Stimulated activated CD8-positive, alpha-beta memory T cell treated with anti-CD3 and anti-CD28 coated beads, Interleukin-4, amount 100 ng/mL, for 4 hours (primary cell): ENCODE data around the gene DENND5A.

Experiments
- DNase-seq, 2 donors: peaks; one replicate each; pipeline ENCODE4 v3.0.0-alpha.2; 2020; ENCODE audit warnings: low read depth in 2 of 2, low spot score in 1 of 2

Gene DENND5A

DNA sequence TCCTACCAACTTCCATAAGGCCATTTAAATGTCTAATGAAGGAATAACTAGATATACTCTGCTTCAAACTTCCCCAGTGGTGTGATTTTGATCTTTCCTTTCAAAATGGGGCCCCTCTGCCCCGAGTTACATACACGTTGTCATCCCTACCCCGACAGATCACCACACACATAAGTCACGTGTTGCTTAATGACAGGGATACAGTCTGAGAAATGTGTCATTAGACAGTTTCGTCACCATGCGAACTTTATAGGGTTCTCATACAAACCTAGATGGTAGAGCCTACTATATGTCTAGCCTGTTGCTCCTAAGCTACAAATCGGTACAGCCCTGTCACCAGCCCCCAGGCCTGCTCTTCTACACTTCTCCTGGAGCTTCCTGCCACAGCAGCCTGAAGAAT is 124.0 kb downstream of the DENND5A start:
- no peak for DNase-seq

- DNase-seq, result no peak
Observed at GRCh38 chr11:9139628-9140357, 125.4 kb downstream of the DENND5A start.

GRCh38 chr11:9138612-9139579 is 126.3 kb downstream of the DENND5A start:
- DNase-seq, result no peak

- no peak for DNase-seq
Observed at GRCh38 chr11:9138133-9138453, 127.1 kb downstream of the DENND5A start.

DNA sequence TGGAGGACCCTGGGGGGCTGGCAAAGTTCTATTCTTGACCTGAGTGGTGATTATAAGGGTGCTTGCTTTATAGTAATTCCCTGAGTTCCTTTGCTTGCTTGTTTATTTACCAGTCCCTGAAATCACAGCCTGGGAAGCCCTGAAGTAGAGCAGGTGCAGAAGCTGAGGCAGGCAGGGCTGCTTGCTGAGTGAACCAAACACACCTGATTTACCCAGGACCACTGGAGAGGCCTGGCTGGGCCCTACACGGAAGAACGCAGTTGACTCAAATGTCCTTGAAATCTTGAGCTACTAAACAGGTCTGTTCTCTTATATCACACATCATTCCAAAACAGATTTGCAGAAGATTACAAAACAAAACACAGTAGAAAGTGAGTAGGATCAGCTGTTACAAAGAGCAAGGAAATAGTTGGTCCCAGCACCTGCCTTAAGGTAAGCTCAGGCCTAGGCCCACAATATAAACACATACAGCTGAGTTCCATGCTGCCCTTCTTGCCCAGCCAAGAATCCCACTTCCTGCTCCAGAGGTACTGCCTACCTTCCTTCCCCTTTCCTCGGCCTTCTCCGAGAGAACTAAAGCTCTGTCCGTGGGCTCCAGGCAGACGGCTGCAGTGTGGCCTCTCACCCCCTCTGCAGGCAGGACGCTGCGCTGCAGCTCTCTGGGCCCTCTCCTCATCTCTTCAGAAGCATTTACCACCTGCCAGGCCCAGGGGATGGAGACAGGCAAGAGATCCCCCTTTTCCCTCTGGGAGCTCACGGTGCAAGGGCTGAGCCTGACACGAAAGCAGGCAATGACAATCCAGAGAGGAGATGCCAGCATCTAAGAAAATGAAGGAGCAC is 127.6 kb downstream of the DENND5A start:
- peak; percentile 13 to 38 for DNase-seq

- DNase-seq, result no peak
Observed at GRCh38 chr11:9136741-9137140, 128.4 kb downstream of the DENND5A start.

GRCh38 chr11:9133956-9134355 is 131.2 kb downstream of the DENND5A start:
- DNase-seq, result no peak

GRCh38 chr11:9132203-9132878 is 132.8 kb downstream of the DENND5A start:
- no peak for DNase-seq

DNA sequence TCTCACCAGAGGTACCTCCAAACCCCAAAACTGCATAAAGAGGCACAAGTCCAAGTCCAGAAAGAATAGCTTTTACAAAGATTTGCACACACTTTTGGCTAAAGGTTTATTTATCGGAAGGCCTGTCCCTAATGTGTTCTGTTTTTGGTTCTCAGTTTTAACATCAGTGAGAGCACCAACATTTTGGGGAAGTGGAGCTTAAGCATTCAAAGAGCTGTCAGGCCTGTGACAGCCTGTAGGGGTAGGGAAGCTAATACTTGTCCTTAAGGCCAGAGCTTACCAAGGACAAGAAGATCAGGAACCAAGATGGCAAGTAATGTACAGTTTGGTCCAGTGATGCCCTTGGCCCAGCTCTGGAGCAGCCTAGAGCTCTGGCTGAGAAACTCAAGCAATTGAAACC is 134.9 kb downstream of the DENND5A start:
- no peak for DNase-seq

GRCh38 chr11:9126636-9127035 is 138.5 kb downstream of the DENND5A start:
- DNase-seq, result no peak

- DNase-seq, result no peak
Observed at GRCh38 chr11:9125185-9125886, 139.8 kb downstream of the DENND5A start.

DNA sequence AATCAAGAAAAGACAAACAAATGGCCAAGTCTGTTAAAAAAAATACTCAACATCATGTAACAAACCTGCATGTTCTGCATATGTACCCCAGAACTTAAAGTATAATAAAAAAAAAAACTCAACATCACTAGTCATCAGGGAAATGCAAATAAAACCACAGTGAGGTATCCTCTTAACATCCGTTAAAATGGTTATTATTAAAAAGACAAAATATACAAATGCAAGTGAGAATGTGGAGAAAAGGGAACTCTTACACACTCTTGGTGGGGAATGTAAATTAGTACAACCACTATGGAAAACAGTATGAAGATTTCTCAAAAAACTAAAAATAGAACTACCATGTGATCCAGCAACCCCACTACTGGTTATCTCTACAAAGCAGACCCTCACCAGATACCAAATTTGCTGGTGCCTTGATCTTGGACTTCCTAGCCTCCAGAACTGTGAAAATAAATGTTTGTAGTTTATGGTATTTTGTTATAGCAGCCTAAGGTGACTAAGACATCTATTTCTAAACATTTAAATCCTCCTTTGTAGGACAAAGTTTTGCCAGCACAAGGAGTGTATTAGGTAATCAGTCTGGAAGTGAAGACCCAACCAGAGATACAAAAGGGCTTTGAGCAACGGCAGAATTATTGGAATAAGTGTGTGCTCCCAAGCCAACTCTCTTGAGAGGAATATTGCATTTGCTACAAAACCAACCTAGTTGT is 141.4 kb downstream of the DENND5A start:
- DNase-seq, result no peak

DNA sequence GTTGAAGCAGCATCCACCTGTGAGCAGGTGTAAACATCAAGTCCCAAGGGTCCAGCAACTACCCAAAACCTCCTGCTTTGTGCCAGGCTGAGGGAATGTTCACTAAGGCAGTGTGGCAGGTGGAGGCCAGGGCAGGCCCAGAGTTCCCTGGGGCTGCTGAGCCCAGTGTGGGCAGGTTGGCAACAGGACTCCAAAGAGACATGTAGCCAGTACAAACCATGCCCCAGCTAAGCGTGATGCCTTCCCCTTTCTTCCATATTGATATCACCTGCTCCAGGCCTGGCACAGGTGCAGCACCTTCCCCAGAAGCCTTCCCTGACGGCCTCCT is 143.7 kb downstream of the DENND5A start:
- no peak for DNase-seq

- DNase-seq, result no peak
Observed at GRCh38 chr11:9120664-9121468, 144.3 kb downstream of the DENND5A start.

GRCh38 chr11:9118277-9118676 is 146.9 kb downstream of the DENND5A start:
- DNase-seq, result no peak

- DNase-seq, result no peak
Observed at GRCh38 chr11:9112075-9112474, 153.1 kb downstream of the DENND5A start.

GRCh38 chr11:9109858-9110731 is 155.1 kb downstream of the DENND5A start:
- no peak for DNase-seq

DNA sequence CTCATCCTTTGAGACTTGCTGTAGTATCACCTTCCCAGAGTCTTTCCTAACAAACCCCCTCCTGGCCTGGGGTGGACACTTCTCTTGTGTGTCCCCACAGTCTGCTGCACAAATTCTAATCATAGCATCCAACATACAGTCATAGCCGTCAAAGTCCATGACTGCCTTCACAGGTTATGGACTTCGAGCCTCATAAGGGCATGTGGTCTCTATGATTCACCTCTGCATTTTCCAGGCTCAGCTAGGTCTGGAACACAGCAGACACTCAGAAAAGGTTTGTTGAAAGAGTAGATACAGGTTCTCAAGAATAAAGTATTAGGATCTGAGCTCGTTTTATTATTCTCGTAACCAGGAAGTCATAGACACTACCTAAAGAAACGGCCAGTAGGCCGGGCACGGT is 160.6 kb downstream of the DENND5A start:
- no peak for DNase-seq
